ENCODE measurements around the gene CTTN. TPM values are rescaled to one million over a fixed set of nuclear protein-coding genes. Genes with fewer than 3 reads are reported as not detected.

The CTTN gene
- total RNA-seq, 1 experiment from 2014 or later, result 224 TPM

- Histone ChIP-seq H3K18ac (ENCODE audit: insufficient read length, low read depth, low read length) (no peak overlapping the region), H3K27me3 (ENCODE audit: insufficient read depth, low read length) (no peaks in the 10 kb centered on the region), H3K4me2 (ENCODE audit: insufficient read depth, insufficient read length, low read length) (no peak overlapping the region), H3K23ac (ENCODE audit: insufficient read length, low read depth, low read length) (no peak overlapping the region), H3K4me1 (ENCODE audit: insufficient read depth, low read length) (no peaks in the 10 kb centered on the region), H3K9ac (ENCODE audit: extremely low read depth, insufficient read length, low read length) (no peak overlapping the region), H3K23me2 (ENCODE audit: insufficient read length, low read depth, low read length, poor library complexity, severe bottlenecking) (no peaks in the 10 kb centered on the region), H3K79me2 (ENCODE audit: insufficient read depth, low read length) (no peaks in the 10 kb centered on the region), H3K4ac (ENCODE audit: low read depth, low read length) (no peak overlapping the region), H2BK15ac (ENCODE audit: low read depth, low read length) (no peak overlapping the region), H3T11ph (ENCODE audit: low read length) (no peak overlapping the region), H2BK5ac (ENCODE audit: insufficient read length, low read length) (no peak overlapping the region), H4K91ac (ENCODE audit: insufficient read length, low read depth, low read length) (no peak overlapping the region), H3K14ac (ENCODE audit: insufficient read depth, low read length) (no peak overlapping the region; the same call in 1 of the 2 replicates), H4K8ac (replicated peaks; ENCODE audit: insufficient read length, low read depth, low read length) (no peak overlapping the region), H3K56ac (ENCODE audit: insufficient read length, low read depth, low read length) (no peak overlapping the region), H2AK5ac (ENCODE audit: insufficient read length, low read length) (no peak overlapping the region), H4K5ac (ENCODE audit: insufficient read length, low read depth, low read length) (no peak overlapping the region), H2BK20ac (ENCODE audit: low read depth, low read length, poor library complexity, severe bottlenecking) (no peak overlapping the region), H3K27ac (ENCODE audit: insufficient read length, low read depth, low read length) (no peak overlapping the region), H2BK12ac (ENCODE audit: insufficient read length, low read depth, low read length) (no peak overlapping the region), H4K20me1 (ENCODE audit: control insufficient read depth, insufficient read depth, insufficient read length) (peaks cover 5% of the 10 kb centered on the region), H3K79me1 (ENCODE audit: insufficient read depth, low read depth, low read length, poor library complexity, severe bottlenecking) (no peaks in the 10 kb centered on the region), H3K9me3 (ENCODE audit: control insufficient read depth, low read depth, low read length) (no peaks in the 10 kb centered on the region), H2BK120ac (ENCODE audit: low read depth, low read length, poor library complexity, severe bottlenecking) (no peak overlapping the region), H2AFZ (ENCODE audit: low read length) (no peak overlapping the region)
- Mint-ChIP-seq H3K4me3 (no peak overlapping the region), H3K36me3 (ENCODE audit: insufficient read depth in 1 of 3, low read depth in 3 of 3) (peaks cover 18 to 24% (median 20%) of the 10 kb centered on the region in 3 experiments), H3K4me1 (no peaks in the 10 kb centered on the region; a peak in 1 of 4 replicates), H3K27ac (no peak overlapping the region; a peak in 1 of 7 replicates), H3K27me3 (ENCODE audit: low read depth) (no peaks in the 10 kb centered on the region), H3K9me3 (no peaks in the 10 kb centered on the region)
- no peak for DNase-seq
- peak; percentile 57 for TF ChIP-seq CTCF (conservative IDR thresholded peaks at IDR 0.05)
- no CpG with 5 or more reads among the region's 9 CpGs for WGBS (ENCODE audit: extremely low coverage, insufficient read length, low lambda C conversion rate)
These were observed 84.9 kb downstream of the CTTN start for GRCh38 chr11:70483077-70483861.

Measured in H9 (cell line).